Colon (tissue), 2 donors: ENCODE results near the gene GPR179.

ENCODE experiments used
- FAIRE-seq: peaks from 2 replicates; lab custom pipeline; 2012; peaks lifted over from hg19 to GRCh38; lab: Jason Lieb, UNC
- donor health status: control.
- donor health status: control.

GPR179 gene

GRCh38 chr17:38342886-38343607 lies 709 bp downstream of the GPR179 start:
- no peak for FAIRE-seq

- FAIRE-seq = no peak
These were observed 2.6 kb downstream of the GPR179 start for GRCh38 chr17:38341035-38341721.

- no peak for FAIRE-seq
These were observed 3.9 kb downstream of the GPR179 start for GRCh38 chr17:38339891-38340290.

- no peak for FAIRE-seq
These were observed 5.2 kb downstream of the GPR179 start for GRCh38 chr17:38338535-38338934.

GRCh38 chr17:38338053-38338452 lies 5.7 kb downstream of the GPR179 start:
- FAIRE-seq = no peak

GRCh38 chr17:38336838-38337237 lies 6.9 kb downstream of the GPR179 start:
- no peak for FAIRE-seq

DNA sequence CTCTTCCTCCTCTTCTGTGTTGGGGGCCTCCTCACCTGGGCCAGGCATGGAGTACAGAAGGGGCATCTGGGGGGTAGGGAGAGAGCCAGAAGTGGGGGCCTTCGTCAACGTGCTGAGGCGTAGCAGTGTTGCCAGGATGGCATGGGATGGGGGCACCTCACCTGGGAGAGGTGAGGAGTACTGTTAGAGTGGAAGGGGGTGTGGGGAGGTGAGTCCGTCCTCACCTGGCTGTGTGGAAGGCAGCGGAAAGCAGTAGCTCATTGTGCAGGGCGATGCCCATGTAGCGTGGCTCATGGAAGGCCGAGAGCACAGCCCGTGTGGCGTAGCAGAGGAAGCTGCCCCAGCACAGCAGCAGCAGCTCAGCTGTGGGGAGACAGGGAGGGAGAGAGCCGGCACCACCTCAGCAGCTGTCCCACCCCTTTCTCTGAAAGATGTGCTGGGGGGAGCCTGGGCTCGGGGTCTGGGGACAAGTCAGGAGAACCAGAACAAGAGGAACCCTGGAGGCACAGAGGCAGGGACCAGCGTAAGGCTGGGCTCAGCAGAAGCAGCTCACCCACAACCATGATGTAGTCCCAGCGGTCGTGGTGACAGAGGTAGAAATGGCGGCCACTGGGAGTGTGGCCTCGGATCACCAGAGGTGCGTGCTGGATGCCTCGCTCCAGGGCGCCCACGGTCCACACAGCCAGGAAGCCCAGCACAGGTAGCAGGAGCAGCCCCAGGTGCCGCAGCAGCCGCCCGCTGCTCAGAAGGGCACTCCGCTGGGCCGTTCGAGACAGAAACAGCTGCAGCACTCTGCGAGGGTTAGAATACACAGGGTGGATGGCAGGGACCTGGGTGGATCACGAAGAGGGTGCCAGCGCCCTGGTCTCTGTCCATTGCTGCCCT lies 9.0 kb downstream of the GPR179 start:
- FAIRE-seq = no peak

DNA sequence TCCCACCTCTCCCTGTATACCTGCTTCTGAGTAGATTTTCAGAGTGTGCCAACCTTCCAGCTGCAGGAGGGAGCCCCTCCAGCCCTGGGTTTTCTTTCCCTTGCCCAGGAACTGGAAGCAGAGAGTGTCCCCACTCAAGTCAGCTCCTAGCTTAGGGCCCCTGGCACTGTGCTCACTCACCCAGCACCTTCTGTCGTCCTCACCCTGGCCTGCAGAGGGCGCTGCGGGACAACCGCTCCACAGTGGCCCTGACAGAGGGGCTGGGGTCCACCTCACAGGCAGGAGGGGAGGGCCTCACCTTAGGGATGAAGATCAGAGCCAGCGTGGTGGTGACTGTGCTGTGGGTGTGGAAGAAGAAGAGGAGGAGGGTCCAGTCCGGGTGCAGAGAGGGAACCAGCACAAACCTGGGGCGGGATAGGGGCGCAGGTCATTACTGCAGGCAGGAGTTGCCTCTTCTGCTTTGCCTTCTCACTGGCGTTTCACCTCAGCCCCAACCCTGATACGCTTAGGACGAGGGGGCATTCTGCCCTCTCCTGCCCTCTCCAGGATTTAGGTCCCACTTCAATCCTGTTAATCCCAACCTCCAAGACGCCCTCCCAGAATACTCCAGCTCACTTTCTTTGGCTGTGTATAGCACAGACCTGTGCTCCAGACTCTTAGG lies 10.0 kb downstream of the GPR179 start:
- FAIRE-seq = no peak

- no peak for FAIRE-seq
These were observed 11.0 kb downstream of the GPR179 start for GRCh38 chr17:38332735-38333134.

DNA sequence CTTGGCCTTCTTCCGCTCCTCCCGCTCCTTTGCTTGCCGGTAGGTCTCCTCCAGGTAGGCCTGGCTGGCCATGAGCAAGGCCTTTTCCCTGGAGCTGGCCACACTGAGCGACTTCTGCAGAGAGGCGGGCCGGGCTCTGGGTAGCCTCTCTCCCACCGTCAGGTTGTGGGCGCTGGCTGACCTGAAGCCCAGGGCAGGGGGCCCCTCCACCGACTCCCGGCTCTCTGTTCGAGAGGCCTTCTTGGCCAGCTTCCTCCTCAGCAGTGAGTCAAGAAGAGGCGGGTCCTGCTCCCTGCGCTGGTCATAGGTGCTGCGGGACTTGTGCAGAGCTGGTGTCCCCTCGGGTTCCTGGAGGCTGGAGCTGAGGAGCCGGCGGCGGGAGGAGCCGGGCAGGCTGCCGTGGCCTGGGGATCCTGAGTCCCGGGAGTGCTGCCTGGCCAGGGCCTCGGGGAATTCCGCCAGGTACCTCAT lies 12.8 kb downstream of the GPR179 start:
- FAIRE-seq = no peak

DNA sequence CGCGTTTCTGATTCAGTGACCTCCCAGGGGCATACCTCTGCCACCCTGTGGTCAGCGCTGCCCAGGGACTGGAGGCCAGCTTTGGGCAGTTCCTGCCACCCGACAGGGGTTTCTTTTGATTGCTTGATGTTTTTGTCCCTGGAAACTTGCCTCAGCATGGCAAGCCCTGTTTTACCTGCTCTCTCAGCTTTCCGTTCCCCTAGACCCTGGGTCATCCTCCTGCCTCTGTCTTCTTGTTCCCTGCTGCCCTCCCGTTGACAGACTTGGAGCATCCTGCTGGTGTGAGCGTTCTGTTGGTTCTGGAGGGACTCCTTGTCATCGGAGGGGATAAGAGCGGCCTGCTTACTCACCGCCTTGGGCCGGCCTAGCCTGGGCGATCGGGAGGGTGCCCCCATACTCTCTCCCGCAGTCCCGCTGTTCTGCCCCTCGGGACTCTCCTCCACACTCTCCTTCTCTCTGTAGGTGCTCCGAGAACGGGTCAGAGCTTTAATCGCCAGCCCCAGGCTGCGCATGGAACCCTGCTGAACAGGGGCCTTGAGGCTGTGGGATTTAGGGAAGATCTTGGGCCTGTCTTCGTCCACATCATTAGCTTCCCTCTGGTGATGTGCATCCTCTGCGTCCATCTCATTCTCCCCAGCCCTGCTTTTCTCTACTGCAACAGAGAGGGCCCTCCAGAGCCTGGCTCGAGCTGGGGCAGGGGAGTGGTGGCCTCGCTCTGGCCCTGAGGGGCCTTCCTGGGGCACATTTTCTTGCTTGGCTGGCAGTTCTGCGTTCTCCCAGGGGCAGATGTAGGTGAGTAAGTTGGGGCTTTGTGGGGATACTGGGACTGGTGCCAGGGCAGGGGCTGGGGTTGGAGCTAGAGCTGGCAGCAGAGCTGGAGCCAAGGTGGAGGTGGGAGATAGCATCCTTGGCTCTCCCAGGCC lies 13.7 kb downstream of the GPR179 start:
- FAIRE-seq = no peak

GRCh38 chr17:38329284-38329683 lies 14.5 kb downstream of the GPR179 start:
- FAIRE-seq = no peak

GRCh38 chr17:38328620-38329019 lies 15.1 kb downstream of the GPR179 start:
- no peak for FAIRE-seq

DNA sequence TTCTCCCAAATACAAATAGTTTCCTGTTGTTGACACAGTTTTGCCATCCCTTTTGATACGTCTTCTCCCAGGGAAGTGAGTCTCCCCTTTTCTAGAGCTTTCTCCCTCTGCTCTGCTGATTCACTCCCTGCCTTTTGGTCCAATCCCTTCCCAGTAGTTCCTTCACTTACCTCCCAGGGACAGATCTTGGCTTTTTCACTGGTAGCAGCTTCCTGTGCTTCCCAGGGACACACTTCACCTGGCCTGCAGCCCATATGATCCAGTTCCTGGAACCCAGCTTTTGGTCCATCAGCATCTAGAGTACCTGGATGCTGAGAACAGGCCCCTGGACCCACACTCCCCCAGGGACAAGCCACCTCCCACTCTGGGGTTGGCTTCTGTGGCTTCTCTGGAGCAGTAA lies 15.8 kb downstream of the GPR179 start:
- FAIRE-seq = no peak

DNA sequence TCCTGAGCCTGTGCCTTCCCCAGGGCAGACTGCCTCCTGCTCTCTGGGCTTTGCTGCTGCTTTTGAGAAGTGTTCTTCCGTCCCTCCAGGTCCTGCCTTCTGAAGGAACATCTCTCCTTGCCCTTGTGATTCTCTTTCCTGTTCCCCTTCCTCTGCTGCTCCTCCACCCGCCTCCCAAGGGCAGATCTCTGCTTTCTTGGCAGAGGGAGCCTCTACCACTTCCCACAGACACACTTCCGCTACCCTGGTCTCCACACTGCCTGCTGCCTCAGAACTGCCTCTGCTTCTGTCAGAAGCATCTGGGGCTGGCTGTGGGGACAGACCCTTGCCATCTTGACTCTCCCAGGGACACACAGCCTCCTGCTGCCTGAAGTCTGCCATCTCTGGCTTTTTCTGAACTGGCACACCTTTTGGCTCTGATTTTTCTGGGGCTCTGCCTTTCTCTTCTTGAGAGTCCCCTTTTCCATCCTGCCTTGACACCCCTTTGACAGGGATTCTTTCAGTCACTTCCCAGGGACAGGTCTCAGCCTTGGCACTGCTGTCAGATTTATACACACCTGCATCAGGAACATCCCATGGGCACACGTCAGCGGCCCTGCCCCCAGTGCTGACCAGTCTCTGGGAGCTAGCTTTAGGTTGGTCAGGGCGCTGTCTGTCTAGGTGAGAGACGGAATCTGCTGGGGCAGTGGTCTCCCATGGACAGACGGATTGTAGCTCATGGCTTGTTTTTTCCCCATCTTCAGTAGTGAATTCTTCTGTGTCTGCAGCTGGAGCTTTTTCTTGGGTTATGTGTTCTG lies 16.6 kb downstream of the GPR179 start:
- FAIRE-seq = no peak

DNA sequence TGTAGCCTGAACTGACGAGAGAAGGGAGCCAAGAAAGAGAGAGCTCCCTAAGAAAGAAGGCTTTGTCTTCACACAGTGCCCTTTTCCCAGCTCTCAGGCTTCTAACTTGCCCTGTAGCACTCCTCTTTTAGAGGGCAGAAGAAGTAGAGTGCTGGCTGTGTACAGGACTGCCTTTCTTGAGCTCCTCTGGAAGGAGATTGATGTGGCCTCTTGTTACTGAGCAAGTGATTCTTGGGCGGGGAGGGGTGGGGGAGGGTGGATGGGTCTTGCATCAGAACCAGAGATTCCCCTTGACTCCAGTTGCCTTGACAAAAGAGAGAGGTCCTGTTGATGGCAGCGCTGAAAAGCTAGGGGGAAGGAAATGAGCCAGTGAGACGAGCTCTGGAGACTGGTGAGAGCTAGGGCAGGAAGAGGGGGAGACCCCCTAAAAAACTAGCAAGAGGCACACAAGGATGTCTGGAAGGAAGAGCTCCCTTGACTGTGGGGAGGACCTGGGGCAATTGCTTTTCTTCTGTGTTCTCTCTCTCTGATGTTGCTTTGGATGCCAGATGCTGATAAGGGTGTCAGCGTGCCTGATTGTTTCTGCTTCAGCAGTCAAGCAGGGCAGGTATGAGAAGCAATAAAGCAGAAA lies 18.4 kb downstream of the GPR179 start:
- FAIRE-seq = no peak

DNA sequence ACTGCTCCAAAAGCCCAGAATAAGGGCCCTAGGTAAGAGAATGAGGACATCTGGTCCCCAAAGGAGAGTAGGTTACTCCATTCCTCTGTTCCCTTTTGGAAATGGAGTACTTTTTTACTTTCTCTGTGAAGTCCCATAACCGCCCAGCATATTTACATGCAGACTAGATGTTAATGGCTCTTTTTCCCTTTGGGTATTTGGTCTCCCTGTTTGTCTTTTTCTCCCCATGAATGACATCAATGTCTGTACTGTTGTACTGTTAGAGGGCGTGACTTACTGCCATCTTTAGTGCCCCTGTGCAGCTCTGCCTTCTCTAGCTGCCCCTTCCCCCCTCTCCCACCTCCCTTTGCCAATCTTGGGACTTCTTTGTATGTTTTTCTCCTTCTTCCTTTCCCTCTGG lies 19.0 kb downstream of the GPR179 start:
- no peak for FAIRE-seq

GRCh38 chr17:38324141-38324697 lies 19.5 kb downstream of the GPR179 start:
- FAIRE-seq = no peak

GRCh38 chr17:38322897-38323296 lies 20.9 kb downstream of the GPR179 start:
- FAIRE-seq = no peak
